Erythroblast (primary cell): ENCODE results near the gene CFAP107.
"Not testable (repeated sequence)": the region's sequence is repeated elsewhere in the genome, so short reads cannot be mapped to it uniquely, and the experiment has no call there.

ENCODE experiments used
- GATA1 ChIP-seq: IDR thresholded peaks from 2 replicates; pipeline ENCODE4 v1.6.1; 2011; ENCODE audit warnings: low read depth, mild to moderate bottlenecking, control low read depth, low read length, moderate library complexity
- POLR2A ChIP-seq: IDR thresholded peaks from 2 replicates; pipeline ENCODE4 v1.6.1; 2011; ENCODE audit warnings: mild to moderate bottlenecking, low read length

DNA sequence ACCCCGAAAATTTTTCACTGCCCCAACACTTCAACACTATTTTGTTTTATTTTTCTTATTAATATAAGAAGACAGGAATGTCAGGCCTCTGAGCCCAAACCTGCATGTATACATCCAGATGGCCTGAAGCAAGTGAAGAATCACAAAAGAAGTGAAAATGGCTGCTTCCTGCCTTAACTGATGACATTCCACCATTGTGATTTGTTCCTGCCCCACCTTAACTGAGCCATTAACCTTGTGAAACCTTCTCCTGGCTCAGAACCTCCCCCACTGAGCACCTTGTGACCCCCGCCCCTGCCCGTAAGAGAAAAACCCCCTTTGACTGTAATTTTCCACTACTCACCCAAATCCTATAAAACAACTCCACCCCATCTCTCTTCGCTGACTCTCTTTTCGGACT is 32.3 kb upstream of the CFAP107 start:
- not testable (repeated sequence) for TF ChIP-seq POLR2A, GATA1
